HG02840 (cell line): ENCODE results near the gene MRLN.

Experiments used
- ATAC-seq: cut with Tn5 transposase; IDR thresholded peaks from one replicate; pipeline ENCODE4 v1.9.1; 2021; ENCODE audit warnings: mild to moderate bottlenecking, moderate library complexity, moderate number of reproducible peaks; ENCODE audit not compliant: unreplicated experiment, low FRiP score

MRLN gene

DNA sequence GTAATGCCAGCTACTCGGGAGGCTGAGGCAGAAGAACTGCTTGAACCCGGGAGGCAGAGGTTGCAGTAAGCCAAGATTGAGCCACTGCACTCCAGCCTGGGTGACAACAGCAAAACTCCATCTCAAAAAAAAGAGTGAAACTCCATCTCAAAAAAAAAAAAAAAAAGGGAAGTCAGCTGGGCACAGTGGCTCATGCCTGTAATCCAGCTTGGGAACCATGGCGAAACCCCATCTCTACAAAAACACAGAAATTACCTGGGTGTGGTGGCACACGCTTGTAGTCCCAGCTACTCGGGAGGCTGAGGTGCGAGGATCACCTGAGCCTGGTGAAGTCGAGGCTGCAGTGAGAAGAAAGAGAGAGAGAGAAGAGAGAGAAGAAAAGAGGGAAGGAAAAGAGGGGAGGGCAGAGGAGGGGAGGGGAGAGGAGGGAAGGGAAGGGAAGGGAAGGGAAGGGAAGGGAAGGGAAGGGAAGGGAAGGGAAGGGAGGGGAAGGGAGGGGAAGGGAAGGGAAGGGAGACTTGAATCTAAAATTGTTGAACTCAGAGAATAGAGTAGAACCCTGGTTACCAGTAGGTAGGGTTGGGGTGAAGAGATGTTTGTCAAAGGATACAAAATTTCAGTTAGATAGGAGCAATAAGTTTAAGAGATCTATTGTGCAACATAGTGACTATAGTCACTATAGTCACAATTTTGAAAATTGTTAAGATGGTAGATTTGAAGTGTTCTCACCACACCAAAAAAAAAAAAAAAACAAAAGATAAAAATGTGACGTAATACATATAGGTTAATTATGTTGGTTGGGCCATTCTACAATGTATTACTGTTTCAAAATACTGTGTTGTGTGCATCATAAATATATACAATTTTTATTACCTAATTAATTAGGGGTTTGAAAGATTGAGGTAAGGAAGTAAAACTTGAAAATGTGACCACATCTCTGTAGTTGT is 46.1 kb downstream of the MRLN start:
- no peak for ATAC-seq

DNA sequence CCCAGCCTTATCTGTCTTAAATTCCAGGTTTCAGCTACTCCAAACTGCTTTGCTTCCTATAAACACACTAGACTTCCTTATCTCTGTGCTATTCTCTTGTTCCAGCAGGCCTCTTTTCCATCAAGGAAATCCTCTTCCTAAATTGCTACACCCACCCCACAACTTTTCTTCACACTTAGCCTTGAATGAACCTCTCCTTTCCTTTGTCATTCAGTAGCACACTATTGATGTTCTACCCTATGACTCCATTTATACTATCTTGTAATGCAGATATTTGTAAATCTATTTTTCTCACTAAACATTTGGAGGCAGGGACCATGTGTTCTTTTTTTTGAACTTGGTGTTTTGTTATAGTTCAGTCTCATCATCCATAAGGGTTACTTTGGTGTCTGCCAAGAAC is 47.3 kb downstream of the MRLN start:
- ATAC-seq, result no peak

DNA sequence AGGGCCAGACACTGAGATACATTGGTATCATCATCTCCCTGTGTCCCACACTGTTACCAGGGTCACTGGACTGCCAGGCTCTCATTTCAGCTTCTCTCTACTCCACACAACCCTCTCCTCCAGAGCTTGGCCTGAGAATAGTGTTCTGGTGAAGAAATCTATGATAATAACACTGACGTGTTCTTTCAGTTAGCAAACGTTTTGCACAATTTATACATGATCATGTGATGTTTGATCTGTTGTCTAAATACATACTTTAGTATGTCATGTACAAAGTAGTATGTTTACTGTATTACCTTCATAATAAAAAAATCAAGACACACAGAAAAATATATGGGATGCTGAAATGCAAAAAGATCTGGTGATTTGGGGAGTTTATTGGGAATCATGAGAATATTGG is 48.6 kb downstream of the MRLN start:
- no peak for ATAC-seq

DNA sequence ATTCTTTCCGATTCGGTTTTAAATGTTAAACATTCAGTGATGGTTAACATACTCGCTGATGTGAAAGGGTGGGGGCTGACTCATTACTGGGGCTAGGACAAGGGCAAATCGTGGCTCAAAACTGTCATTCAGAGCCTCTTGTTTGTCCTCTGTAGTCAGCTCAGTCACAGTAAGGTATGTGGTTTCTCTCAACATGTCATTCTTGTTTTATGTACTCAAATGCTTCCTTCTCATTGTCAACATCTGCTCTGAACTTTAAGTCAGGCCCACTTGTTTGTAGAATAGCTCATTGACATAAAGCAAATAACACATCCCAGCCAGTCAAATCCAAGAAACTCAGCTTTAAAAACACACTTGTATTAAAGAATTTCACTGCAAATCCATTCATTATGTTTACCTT is 50.9 kb downstream of the MRLN start:
- ATAC-seq, result no peak

DNA sequence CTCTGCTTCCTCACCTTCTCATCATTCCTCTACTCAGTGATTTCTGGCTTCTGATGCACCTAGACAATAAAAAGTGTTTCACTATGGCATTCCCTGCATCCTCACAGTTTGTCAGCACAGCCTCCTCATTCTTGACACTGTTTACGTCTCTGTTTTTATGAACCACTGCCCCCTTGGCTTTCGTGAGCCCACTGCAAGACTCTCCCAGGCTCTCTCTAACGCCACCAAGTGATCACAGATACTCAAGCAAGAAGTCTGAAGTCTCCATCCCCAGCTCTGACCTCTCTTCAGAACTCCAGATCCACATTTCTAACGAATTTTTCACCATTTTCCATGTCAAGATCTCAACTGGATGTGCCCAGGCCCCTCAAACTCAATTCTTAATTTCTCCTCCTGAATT is 52.5 kb downstream of the MRLN start:
- ATAC-seq, result no peak

DNA sequence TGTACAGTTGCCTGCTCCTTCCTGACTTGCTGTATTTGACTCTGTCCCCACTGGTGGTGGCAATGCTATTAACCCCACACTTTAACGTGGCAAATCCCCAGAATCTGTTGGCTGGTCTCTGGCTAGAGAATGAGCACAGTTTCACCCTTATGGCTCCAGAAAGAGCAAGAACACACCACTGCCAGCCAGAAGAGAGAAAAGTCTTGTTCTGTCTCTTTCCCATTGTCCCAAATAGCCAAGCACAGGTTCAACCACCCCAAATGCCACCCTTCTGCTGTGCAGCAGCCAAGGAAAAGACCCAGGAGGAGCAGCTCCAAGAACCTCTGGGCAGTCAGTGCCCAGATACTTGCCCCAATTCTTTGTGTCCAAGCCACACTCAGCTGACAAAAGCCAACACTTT is 54.9 kb downstream of the MRLN start:
- no peak for ATAC-seq

DNA sequence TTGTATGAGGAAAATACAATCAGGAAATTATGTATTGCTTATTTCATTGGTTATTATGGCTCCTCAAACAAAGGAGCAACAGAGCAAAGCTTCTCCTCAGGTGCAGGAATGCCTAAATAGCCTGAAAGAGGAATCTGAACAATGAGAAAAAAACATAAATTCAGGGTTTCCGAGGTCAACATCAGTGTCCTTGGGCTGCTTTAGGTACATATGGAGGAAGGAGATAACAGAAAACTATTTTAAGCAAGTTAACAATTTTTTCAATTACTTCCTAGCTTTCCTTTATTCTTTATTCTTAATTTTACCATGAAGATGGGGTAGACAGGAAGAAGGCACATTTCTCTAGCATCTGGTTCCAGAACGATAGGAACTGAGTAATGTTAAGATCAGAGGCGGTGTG is 57.6 kb downstream of the MRLN start:
- ATAC-seq, result no peak

DNA sequence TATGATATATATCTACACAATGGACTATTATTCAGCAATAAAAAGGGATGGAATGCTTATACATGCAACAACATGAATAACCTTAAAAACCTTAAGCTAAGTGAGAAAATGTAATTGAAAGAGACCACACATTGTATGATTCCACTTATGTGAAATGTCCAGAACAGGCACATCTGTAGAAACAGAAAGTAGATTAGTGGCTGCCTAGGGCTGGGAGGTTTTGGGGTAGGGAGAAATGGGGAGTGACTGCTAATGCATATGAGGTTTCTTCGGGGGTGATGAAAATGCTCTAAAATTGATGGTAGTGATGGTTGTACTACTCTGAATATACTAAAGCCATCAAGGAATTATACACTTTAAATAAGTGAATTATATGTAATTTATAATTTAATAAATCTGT is 58.3 kb downstream of the MRLN start:
- ATAC-seq, result no peak

DNA sequence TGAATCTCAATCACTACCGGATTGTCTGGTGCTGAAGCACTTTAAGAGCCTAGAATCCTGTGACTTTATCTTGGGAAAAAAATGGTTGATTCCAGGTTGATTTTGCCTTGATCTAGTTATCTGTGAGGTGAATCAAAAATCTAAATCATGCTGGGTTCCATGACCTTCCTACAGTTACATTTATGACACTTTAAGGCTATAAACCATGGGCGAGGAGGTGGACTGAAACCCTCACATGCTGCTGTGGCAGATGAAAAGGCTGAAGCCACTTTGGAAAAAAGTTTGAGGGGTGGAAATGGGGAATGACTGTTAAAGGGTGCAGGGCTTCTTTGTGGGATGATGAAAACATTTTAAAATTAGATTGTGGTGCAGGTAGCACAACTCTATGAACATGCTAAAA is 61.1 kb downstream of the MRLN start:
- no peak for ATAC-seq

DNA sequence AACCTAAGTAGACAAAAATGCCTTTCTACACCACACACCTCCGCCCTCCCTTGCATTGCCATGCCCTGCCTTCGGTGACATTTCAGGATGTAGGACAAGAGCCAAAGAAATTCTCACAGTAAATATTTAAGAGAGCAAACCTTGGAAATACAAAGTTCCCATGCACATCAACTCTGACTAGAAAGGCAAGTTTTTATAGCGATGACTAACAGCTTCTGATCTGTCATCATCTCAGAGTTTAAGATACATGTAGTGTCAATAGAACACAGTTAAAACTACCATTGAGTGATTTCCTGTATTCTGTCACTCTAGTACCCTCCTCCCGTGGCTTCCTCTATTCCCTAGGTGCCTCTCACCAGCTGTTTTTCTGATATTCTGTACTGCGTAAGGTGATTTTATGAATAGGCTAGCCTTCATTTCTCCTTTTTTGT is 64.3 kb downstream of the MRLN start:
- ATAC-seq, result no peak

DNA sequence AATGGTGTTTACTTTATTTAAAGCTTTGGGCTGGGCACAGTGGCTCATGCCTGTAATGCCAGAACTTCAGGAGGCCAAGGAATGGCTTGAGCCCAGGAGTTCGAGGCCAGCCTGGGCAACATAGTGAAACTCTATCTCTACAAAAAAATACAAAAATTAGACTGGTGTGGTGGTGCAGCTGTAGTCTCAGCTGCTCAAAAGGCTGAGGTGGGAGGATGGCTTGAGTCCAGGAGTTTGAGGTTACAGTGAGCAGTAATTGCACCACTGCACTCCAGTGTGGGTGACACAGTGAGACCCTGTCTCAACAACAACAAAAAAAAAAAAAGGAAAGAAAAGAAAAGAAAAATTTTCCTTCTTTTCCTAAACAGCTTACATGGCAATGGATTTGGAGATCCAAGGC is 65.6 kb downstream of the MRLN start:
- no peak for ATAC-seq
